Activated T-cell treated with anti-CD3 and anti-CD28 coated beads, Interleukin-2, amount 50 U/mL, for 24 hours (primary cell): Measurements from ENCODE around the gene DMXL2.

ENCODE experiments used
- DNase-seq: peaks from one replicate; pipeline ENCODE4 v3.0.0-alpha.2; 2020
- H3K27ac Mint-ChIP-seq: 2 replicates; pipeline ENCODE4 v1.8.0; 2020; ENCODE audit warnings: mild to moderate bottlenecking, mixed read lengths
- H3K27me3 Mint-ChIP-seq: 2 replicates; pipeline ENCODE4 v1.8.0; 2020; ENCODE audit warnings: mixed read lengths
- H3K36me3 Mint-ChIP-seq: 2 replicates; pipeline ENCODE4 v1.8.0; 2020; ENCODE audit warnings: low read depth, mixed read lengths
- H3K4me1 Mint-ChIP-seq: 2 replicates; pipeline ENCODE4 v1.8.0; 2020; ENCODE audit warnings: low read depth, mixed read lengths
- H3K4me3 Mint-ChIP-seq: 2 replicates; pipeline ENCODE4 v1.8.0; 2020; ENCODE audit warnings: mild to moderate bottlenecking, moderate library complexity, mixed read lengths
- H3K9me3 Mint-ChIP-seq: 2 replicates; pipeline ENCODE4 v1.8.0; 2020; ENCODE audit warnings: mixed read lengths

Gene DMXL2

GRCh38 chr15:51647128-51647562 lies 24.6 kb upstream of the DMXL2 start:
- no peak overlapping the region for H3K4me3 Mint-ChIP-seq
- H3K4me1 Mint-ChIP-seq: no peaks in the 10 kb centered on the region
- H3K27ac Mint-ChIP-seq: no peak overlapping the region
- no peaks in the 10 kb centered on the region for H3K36me3 Mint-ChIP-seq
- H3K27me3 Mint-ChIP-seq: no peaks in the 10 kb centered on the region
- DNase-seq: no peak
- H3K9me3 Mint-ChIP-seq: no peaks in the 10 kb centered on the region

- DNase-seq: no peak
- Mint-ChIP-seq H3K27me3 (peaks cover 3% of the 10 kb centered on the region), H3K4me3 (no peak overlapping the region), H3K27ac (no peak overlapping the region), H3K9me3 (no peaks in the 10 kb centered on the region), H3K4me1 (no peaks in the 10 kb centered on the region), H3K36me3 (no peaks in the 10 kb centered on the region)
Measured at GRCh38 chr15:51642696-51643095, 20.1 kb upstream of the DMXL2 start.

- DNase-seq: no peak
- Mint-ChIP-seq H3K27ac (no peak overlapping the region), H3K4me3 (no peak overlapping the region), H3K36me3 (no peaks in the 10 kb centered on the region), H3K9me3 (no peaks in the 10 kb centered on the region), H3K27me3 (peaks cover 3% of the 10 kb centered on the region), H3K4me1 (no peaks in the 10 kb centered on the region)
Measured at GRCh38 chr15:51641490-51642130, 19.0 kb upstream of the DMXL2 start.

- Mint-ChIP-seq H3K36me3 (no peaks in the 10 kb centered on the region), H3K27me3 (peaks cover 3% of the 10 kb centered on the region), H3K27ac (no peak overlapping the region), H3K4me1 (peaks cover 8% of the 10 kb centered on the region), H3K9me3 (no peaks in the 10 kb centered on the region), H3K4me3 (no peak overlapping the region)
- no peak for DNase-seq
Measured at GRCh38 chr15:51634591-51635198, 12.1 kb upstream of the DMXL2 start.

GRCh38 chr15:51629612-51630011 lies 7.0 kb upstream of the DMXL2 start:
- Mint-ChIP-seq H3K4me3 (no peak overlapping the region), H3K36me3 (no peaks in the 10 kb centered on the region), H3K27me3 (peaks cover 15% of the 10 kb centered on the region), H3K9me3 (no peaks in the 10 kb centered on the region), H3K4me1 (peaks cover 4% of the 10 kb centered on the region), H3K27ac (no peak overlapping the region)
- DNase-seq: no peak

GRCh38 chr15:51625236-51625635 lies 2.7 kb upstream of the DMXL2 start:
- Mint-ChIP-seq H3K36me3 (peaks cover 2% of the 10 kb centered on the region), H3K27ac (no peak overlapping the region), H3K4me3 (no peak overlapping the region), H3K9me3 (no peaks in the 10 kb centered on the region), H3K4me1 (peaks cover 15% of the 10 kb centered on the region), H3K27me3 (peaks cover 19% of the 10 kb centered on the region)
- no peak for DNase-seq

GRCh38 chr15:51624022-51624421 lies 1.5 kb upstream of the DMXL2 start:
- Mint-ChIP-seq H3K9me3 (no peaks in the 10 kb centered on the region), H3K27ac (no peak overlapping the region), H3K4me3 (no peak overlapping the region), H3K36me3 (peaks cover 2% of the 10 kb centered on the region), H3K27me3 (peaks cover 19% of the 10 kb centered on the region), H3K4me1 (peaks cover 17% of the 10 kb centered on the region)
- DNase-seq: no peak

- Mint-ChIP-seq H3K27me3 (peaks cover 19% of the 10 kb centered on the region), H3K4me1 (peaks cover 17% of the 10 kb centered on the region), H3K27ac (peak overlapping the region; percentile 83), H3K36me3 (peaks cover 2% of the 10 kb centered on the region), H3K4me3 (peak overlapping the region; percentile 83), H3K9me3 (no peaks in the 10 kb centered on the region)
- DNase-seq: no peak
Measured at GRCh38 chr15:51623386-51623938, 891 bp upstream of the DMXL2 start.

GRCh38 chr15:51621936-51622603 lies 501 bp downstream of the DMXL2 start:
- H3K27me3 Mint-ChIP-seq: peaks cover 12% of the 10 kb centered on the region
- DNase-seq: no peak
- peak overlapping the region; percentile 83 for H3K27ac Mint-ChIP-seq
- H3K4me1 Mint-ChIP-seq: peaks cover 17% of the 10 kb centered on the region
- H3K9me3 Mint-ChIP-seq: no peaks in the 10 kb centered on the region
- peaks cover 2% of the 10 kb centered on the region for H3K36me3 Mint-ChIP-seq
- peak overlapping the region; percentile 83 for H3K4me3 Mint-ChIP-seq

- Mint-ChIP-seq H3K4me3 (peak overlapping the region; percentile 83), H3K36me3 (peaks cover 2% of the 10 kb centered on the region), H3K27ac (no peak overlapping the region), H3K9me3 (no peaks in the 10 kb centered on the region), H3K4me1 (peaks cover 17% of the 10 kb centered on the region), H3K27me3 (peaks cover 12% of the 10 kb centered on the region)
- no peak for DNase-seq
Measured at GRCh38 chr15:51621155-51621765, 1.3 kb downstream of the DMXL2 start.

GRCh38 chr15:51620641-51621040 lies 1.9 kb downstream of the DMXL2 start:
- no peak overlapping the region for H3K27ac Mint-ChIP-seq
- H3K27me3 Mint-ChIP-seq: peaks cover 7% of the 10 kb centered on the region
- H3K9me3 Mint-ChIP-seq: no peaks in the 10 kb centered on the region
- no peak overlapping the region for H3K4me3 Mint-ChIP-seq
- DNase-seq: no peak
- peaks cover 17% of the 10 kb centered on the region for H3K4me1 Mint-ChIP-seq
- H3K36me3 Mint-ChIP-seq: peaks cover 2% of the 10 kb centered on the region

- H3K9me3 Mint-ChIP-seq: no peaks in the 10 kb centered on the region
- peaks cover 2% of the 10 kb centered on the region for H3K36me3 Mint-ChIP-seq
- peaks cover 6% of the 10 kb centered on the region for H3K27me3 Mint-ChIP-seq
- no peak for DNase-seq
- H3K4me1 Mint-ChIP-seq: peaks cover 17% of the 10 kb centered on the region
- no peak overlapping the region for H3K27ac Mint-ChIP-seq
- no peak overlapping the region for H3K4me3 Mint-ChIP-seq
Measured at GRCh38 chr15:51620122-51620521, 2.4 kb downstream of the DMXL2 start.

- Mint-ChIP-seq H3K4me1 (peaks cover 17% of the 10 kb centered on the region), H3K9me3 (no peaks in the 10 kb centered on the region), H3K4me3 (no peak overlapping the region), H3K27me3 (peaks cover 3% of the 10 kb centered on the region), H3K36me3 (peaks cover 2% of the 10 kb centered on the region), H3K27ac (no peak overlapping the region)
- DNase-seq: no peak
Measured at GRCh38 chr15:51619331-51620035, 3.1 kb downstream of the DMXL2 start.

- no peak overlapping the region for H3K4me3 Mint-ChIP-seq
- no peaks in the 10 kb centered on the region for H3K27me3 Mint-ChIP-seq
- H3K27ac Mint-ChIP-seq: no peak overlapping the region
- peaks cover 4% of the 10 kb centered on the region for H3K9me3 Mint-ChIP-seq
- no peak for DNase-seq
- peaks cover 11% of the 10 kb centered on the region for H3K4me1 Mint-ChIP-seq
- H3K36me3 Mint-ChIP-seq: peaks cover 5% of the 10 kb centered on the region
Measured at GRCh38 chr15:51617886-51618285, 4.7 kb downstream of the DMXL2 start.
